ENCODE results near the gene SPOCK2. TPM values are rescaled to one million over a fixed set of nuclear protein-coding genes. Genes with fewer than 3 reads are reported as not detected.

The SPOCK2 gene
- total RNA-seq, 1 donor from 2014 or later = 9.7 TPM

DNA sequence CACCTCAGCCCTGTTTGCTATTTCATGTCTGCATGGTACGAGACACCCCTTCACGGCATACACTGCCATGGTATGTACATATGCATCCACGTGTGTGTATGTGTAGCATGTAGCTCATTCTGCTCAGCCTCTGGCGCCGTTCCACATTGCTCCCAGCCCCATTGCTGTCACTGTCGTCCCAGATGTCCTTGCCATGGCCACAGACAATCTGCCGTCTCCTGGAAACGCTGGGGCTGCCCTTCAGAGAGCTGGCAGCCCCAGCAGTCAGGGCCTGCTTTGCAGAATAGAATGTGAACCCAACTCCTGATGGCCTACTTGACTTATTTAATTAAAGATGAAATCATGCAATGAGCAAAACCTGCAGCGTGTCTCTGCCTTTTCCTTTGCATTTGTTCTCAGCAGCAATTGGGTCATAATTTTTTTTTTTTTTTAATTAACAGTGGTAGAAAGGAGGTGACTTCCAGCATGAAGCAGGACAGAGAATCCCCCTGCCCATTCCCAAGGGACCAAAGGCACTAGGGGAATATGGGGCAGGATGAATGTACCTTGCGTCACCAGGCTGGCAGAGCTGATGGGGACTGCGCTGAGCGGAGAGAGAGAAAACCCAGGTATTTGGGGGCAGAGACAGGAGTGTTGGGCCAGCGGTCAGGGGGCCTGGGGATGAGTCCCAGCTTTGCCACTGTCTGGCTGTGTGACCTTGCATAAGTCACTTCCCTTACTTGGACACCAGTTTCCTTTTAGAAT, 75.0 kb downstream of the SPOCK2 start:
- Histone ChIP-seq H3K36me3 (peaks cover 1 to 11% of the 10 kb centered on the region in 2 donors), H3K27me3 (no peaks in the 10 kb centered on the region), H3K4me1 (peaks cover 22 to 41% of the 10 kb centered on the region in 2 donors), H3K27ac (peak overlapping the region in 1 of 2 donors; percentile 32), H3K4me3 (no peak overlapping the region), H3K9me3 (no peaks in the 10 kb centered on the region)
- no peak for DNase-seq (ENCODE audit: low spot score in 2 of 2)
- intact Hi-C loops (cut with DNase I) = no loop called here
- TF ChIP-seq, protein P1, sequence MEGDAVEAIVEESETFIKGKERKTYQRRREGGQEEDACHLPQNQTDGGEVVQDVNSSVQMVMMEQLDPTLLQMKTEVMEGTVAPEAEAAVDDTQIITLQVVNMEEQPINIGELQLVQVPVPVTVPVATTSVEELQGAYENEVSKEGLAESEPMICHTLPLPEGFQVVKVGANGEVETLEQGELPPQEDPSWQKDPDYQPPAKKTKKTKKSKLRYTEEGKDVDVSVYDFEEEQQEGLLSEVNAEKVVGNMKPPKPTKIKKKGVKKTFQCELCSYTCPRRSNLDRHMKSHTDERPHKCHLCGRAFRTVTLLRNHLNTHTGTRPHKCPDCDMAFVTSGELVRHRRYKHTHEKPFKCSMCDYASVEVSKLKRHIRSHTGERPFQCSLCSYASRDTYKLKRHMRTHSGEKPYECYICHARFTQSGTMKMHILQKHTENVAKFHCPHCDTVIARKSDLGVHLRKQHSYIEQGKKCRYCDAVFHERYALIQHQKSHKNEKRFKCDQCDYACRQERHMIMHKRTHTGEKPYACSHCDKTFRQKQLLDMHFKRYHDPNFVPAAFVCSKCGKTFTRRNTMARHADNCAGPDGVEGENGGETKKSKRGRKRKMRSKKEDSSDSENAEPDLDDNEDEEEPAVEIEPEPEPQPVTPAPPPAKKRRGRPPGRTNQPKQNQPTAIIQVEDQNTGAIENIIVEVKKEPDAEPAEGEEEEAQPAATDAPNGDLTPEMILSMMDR (IDR thresholded peaks at IDR 0.05) = no peak

DNA sequence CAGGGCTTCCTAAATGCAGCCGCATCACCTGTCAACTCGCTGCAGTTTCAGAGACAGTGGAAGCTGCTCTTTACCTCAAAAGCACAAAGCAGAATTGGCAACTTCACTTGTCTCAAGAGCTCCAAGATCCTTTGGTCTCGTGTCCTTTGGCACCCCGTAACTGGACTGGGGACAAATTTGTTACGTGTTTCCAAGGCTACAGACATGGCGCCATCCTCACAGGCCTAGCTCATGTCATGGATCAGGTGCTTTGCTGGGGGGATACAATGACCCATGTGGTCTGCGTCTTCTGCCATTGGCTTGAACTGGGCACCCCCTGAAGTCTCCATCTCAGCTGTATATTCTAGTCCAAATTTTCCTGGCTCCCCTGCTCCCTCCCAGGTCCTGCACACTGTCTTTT, 75.6 kb downstream of the SPOCK2 start:
- H3K4me1 ChIP-seq = peaks cover 24 to 44% of the 10 kb centered on the region in 2 donors
- no peak overlapping the region for H3K4me3 ChIP-seq
- H3K36me3 ChIP-seq = peaks cover 7 to 17% of the 10 kb centered on the region in 2 donors
- H3K27me3 ChIP-seq = no peaks in the 10 kb centered on the region
- TF ChIP-seq, protein P1 (IDR thresholded peaks at IDR 0.05) = no peak
- H3K9me3 ChIP-seq = no peaks in the 10 kb centered on the region
- DNase-seq (ENCODE audit: low spot score in 2 of 2) = no peak
- peak overlapping the region in 1 of 2 donors; percentile 32 for H3K27ac ChIP-seq
- intact Hi-C loops (cut with DNase I) = no loop called here

DNA sequence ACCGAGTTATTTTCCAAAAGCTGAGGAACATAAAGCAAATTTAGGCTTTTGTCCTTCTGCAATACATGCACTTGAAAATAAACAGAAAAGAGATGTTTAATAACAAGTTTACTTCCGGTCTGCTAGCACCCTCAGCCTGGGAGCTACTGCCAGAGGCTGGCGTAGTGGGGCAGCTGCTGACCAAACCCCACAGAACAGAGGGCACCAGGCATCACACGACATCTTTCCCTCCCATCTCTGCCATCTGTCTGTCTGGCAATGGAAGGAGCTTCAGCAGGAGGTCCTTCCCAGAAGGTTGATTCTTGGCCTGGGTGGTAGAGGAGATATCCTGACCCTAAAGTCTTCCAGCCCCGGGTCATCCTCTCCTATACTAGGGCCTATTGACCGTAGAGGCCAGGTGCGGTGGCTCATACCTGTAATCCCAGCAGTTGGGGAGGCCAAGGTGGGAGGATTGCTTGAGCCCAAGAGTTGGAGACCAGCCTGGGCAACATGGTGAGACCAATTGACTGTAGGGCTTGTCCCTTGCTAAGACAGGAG, 76.3 kb downstream of the SPOCK2 start:
- TF ChIP-seq, protein P1 (IDR thresholded peaks at IDR 0.05) = no peak
- H3K4me3 ChIP-seq = no peak overlapping the region
- H3K27me3 ChIP-seq = no peaks in the 10 kb centered on the region
- intact Hi-C loops (cut with DNase I) = no loop called here
- no peak for DNase-seq (ENCODE audit: low spot score in 2 of 2)
- H3K4me1 ChIP-seq = peaks cover 24 to 39% of the 10 kb centered on the region in 2 donors
- H3K36me3 ChIP-seq = peaks cover 15 to 24% of the 10 kb centered on the region in 2 donors
- H3K27ac ChIP-seq = peak overlapping the region; percentile 22 to 32
- no peaks in the 10 kb centered on the region for H3K9me3 ChIP-seq

DNA sequence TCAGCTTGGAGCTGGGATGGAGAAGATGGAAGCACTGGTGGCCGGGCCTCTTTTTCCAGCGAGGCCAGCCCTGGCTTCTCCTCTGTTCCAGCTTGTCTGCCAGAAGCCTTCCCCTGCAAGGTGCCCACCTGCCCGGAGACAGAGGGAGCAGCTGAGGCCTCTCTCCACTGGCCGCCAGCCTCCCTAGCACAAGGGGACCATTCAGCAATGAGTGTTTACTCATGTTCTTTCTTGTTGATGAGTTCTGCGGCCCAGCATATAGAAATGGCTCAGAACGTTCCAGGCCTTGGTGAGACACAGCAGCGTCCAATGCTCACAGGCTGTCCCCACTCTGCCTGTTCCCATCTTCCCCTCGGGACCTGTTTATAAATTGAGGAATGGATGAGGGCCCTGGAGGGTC, 76.9 kb downstream of the SPOCK2 start:
- Histone ChIP-seq H3K4me3 (no peak overlapping the region), H3K4me1 (peaks cover 21 to 33% of the 10 kb centered on the region in 2 donors), H3K36me3 (peaks cover 21 to 29% of the 10 kb centered on the region in 2 donors), H3K9me3 (no peaks in the 10 kb centered on the region), H3K27me3 (no peaks in the 10 kb centered on the region), H3K27ac (peak overlapping the region; percentile 32 to 93)
- no peak for DNase-seq (ENCODE audit: low spot score in 2 of 2)
- intact Hi-C loops (cut with DNase I) = no loop called here
- TF ChIP-seq, protein P1 (IDR thresholded peaks at IDR 0.05) = no peak

DNA sequence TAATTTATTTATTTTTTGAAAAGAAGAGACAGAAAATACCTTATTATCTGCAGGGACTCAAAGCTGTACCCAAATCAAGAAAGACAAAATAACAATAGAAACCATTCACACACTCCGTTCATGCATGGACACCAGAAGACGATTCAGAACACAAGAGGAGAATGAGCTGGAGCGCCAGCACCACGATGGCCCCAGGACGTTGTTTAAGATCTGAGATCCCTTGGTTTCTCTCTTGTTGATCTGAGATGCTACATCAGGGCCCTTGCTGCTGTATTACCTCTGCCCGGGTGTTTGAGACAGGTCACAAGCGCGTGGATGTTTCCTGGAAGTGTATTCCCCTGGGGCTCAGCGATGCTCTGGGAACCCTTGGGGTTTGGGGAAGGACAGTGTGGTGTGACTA, 77.3 kb downstream of the SPOCK2 start:
- Histone ChIP-seq H3K27ac (peak overlapping the region; percentile 93 to 94), H3K36me3 (peaks cover 25 to 33% of the 10 kb centered on the region in 2 donors)

More for the DNA sequence above, 77.3 kb downstream of the SPOCK2 start:
- TF ChIP-seq, protein P1 (IDR thresholded peaks at IDR 0.05) = no peak
- intact Hi-C loops (cut with DNase I) = no loop called here
- H3K27me3 ChIP-seq = no peaks in the 10 kb centered on the region
- H3K9me3 ChIP-seq = no peaks in the 10 kb centered on the region
- no peak for DNase-seq (ENCODE audit: low spot score in 2 of 2)
- H3K4me1 ChIP-seq = peaks cover 21 to 29% of the 10 kb centered on the region in 2 donors
- no peak overlapping the region for H3K4me3 ChIP-seq

All from ascending aorta (tissue), 2 donors.